ENCODE data around the gene HAT1.

The HAT1 gene

DNA sequence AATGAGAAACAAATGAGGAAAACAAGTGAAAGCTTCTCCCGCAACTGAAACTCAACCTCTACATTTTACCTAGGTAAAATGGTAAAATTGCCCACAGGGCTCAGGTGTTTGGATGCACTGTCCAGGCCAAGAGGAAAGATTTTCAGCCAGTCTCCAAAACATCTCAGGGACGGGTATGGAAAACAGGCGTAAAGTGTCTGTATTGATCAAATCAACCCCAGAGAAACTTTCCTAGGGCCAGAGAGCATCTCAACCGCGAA is 361 bp upstream of the HAT1 start:
- DNase-seq = no peak

DNA sequence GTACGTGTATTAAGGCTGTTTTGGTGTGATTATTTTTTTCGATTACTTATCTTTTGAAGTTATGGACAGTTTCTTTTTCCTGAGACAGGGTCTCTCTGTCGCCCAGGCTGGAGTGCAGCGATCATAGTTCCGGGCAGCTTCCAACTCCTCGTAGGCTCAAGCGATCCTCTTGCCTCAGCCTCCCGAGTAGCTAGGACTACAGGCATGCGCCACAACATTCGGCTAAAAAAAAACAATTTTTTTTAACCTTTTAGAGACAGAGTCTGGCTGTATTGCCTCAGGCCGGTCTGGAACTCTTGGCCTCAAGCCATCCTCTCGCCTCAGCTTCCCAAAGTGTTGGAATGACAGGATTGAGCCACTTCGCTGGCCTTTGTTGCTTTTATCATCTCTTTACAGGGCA is 945 bp downstream of the HAT1 start:
- DNase-seq = no peak

GRCh38 chr2:171924170-171924942 is 2.1 kb downstream of the HAT1 start:
- no peak for DNase-seq

- no peak for DNase-seq
Observed at GRCh38 chr2:171930385-171930784, 8.1 kb downstream of the HAT1 start.

DNA sequence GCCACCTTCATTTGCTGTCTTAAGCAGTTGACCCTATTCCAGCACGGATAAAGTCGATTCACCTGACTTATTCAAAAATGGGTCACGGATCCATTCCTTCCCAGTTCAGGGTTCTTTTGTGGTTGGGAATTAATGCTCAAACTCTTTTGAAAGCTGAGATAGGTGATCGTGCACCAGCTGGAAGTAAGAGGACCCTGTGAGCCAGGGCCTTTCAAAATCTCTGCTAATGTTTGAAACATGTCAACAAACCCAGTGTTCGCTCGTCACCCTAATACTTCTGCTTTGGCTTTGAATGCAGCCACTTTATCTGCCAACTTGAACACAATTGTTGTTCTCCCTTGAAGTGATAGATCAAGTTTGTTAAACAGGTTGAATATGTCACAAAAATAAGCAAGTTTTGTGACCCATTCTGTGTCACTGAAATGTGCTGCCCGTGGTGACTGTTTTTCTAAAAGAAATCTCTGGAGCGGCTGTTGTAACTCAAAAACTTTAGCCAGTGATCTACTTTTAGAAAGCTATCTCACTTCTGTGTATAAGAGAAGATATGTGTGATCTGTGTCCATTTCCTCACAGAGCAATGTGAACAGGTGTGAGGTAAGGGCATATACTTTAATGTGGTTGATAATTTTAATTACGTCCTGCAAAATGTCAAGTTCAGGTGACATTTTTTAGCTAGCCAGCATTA is 16.9 kb downstream of the HAT1 start:
- no peak for DNase-seq

- DNase-seq = no peak
Observed at GRCh38 chr2:171939743-171940071, 17.4 kb downstream of the HAT1 start.

GRCh38 chr2:171941316-171941699 is 19.0 kb downstream of the HAT1 start:
- DNase-seq = no peak

DNA sequence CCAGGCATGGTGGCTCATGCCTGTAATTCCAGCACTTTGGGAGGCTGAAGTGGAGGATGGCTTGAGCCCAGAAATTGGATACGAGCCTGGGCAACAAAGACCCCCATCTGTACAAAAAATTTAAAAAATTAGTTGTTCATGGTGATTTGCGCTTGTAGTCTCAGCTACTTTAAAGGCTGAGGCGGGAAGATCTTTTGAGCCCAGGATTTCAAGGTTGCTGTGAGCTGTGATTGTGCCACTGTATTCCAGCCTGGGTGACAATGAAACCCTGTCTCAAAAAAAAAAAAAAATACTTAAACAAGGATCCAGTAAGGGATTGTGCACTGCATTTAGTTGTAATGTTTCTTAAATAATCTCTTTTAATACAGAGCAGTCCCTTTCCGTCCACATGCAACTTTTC is 21.6 kb downstream of the HAT1 start:
- DNase-seq = no peak

- DNase-seq = no peak
Observed at GRCh38 chr2:171952276-171952675, 30.0 kb downstream of the HAT1 start.

DNA sequence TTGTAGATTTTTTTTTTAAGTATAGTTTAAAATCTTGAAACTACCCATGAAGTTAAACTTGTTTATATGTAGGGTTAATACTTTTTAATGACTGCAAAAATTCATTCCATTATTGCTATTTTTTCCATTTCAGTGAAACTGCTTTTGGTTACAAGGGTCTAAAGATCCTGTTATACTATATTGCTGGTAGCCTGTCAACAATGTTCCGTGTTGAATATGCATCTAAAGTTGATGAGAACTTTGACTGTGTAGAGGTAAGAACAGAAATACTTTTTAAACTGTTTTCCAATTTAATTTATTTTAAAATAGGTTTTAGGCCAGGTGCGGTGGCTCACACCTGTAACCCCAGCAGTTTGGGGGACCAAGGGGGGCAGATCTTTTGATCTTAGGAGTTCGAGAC is 30.5 kb downstream of the HAT1 start:
- no peak for DNase-seq

DNA sequence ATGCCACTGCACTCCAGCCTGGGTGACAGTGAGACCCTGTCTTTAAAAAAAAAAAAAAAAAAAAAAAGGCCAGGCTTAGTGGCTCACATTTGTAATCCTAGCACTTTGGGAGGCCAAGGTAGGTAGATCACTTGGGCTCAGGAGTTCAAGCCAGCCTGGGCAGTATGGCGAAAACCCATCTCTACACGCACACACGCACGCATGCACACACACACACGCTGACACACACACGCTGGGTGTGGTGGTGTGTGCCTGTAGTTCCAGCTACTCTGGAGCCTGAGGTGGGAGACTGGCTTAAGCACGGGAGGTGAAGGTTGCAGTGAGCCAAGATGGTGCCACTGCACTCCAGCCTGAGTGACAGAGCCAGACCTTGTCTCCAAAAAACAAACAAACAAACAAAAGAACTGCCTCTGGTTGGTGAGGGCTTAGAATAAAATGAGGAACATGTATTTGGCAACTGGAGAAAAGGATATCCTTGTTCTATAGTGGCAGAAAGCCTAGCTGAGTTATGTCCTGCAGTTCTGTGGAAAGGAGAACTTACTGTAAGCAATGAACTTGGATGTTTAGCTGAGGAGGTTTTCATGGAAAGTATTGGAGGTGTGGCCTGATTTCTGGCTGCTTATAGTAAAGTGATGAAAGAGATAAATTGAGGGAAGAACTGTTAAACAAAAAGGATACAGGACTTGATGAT is 34.0 kb downstream of the HAT1 start:
- DNase-seq = no peak

DNA sequence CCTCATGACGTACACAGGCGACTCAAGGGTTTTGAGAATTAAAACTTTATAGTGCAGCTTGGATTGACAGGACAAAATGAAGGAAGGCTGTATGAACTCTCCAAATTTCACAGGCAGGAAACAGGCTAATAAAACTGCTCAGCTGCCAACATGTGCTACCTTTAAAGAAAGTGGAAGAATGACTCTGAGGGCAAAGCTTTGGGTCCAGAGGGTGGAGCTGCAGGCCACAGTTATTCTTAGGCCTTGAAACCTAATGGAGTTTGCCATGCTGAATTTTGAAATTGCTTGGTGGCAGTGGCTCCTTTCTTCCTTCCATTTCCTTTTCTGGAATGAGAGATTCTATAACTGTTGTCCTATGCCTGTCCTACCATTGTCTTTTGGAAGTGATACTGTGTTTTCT is 34.8 kb downstream of the HAT1 start:
- no peak for DNase-seq

- DNase-seq = no peak
Observed at GRCh38 chr2:171958475-171958874, 36.2 kb downstream of the HAT1 start.

GRCh38 chr2:171959998-171960397 is 37.7 kb downstream of the HAT1 start:
- no peak for DNase-seq

GRCh38 chr2:171960570-171960969 is 38.3 kb downstream of the HAT1 start:
- DNase-seq = no peak

GRCh38 chr2:171963198-171963597 is 40.9 kb downstream of the HAT1 start:
- peak in 1 of 2 donors; percentile 16 for DNase-seq

GRCh38 chr2:171964308-171964707 is 42.0 kb downstream of the HAT1 start:
- no peak for DNase-seq

DNA sequence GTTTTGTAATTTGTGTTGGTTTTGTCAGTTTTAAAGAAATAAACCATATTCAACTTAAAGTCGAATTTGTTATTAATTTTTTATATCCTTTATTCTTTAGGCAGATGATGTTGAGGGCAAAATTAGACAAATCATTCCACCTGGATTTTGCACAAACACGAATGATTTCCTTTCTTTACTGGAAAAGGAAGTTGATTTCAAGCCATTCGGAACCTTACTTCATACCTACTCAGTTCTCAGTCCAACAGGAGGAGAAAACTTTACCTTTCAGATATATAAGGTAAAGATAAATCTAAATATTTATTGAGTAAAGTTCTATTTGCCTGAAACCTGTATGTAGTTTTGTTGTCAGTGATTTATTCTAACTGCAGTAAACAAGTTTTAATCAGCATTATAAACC is 43.0 kb downstream of the HAT1 start:
- no peak for DNase-seq

GRCh38 chr2:171965661-171966060 is 43.4 kb downstream of the HAT1 start:
- DNase-seq = no peak

GRCh38 chr2:171966235-171966634 is 44.0 kb downstream of the HAT1 start:
- no peak for DNase-seq

DNA sequence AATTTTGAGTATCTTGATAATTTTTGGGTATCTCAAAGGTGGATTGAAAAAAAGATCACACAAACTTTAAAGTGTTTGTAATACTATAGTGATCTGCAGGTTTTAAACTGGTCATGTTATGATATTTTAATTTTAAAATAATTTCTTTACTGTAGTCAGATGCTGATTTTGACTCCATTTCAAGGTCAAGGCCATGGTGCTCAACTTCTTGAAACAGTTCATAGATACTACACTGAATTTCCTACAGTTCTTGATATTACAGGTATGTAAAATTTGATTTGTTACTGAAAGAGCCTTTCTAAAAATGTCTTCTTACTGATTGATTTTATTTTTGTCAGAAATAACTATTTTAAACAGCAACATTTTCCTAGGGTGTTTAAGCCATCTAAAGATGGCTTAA is 44.4 kb downstream of the HAT1 start:
- DNase-seq = no peak

- no peak for DNase-seq
Observed at GRCh38 chr2:171968509-171968908, 46.2 kb downstream of the HAT1 start.

DNA sequence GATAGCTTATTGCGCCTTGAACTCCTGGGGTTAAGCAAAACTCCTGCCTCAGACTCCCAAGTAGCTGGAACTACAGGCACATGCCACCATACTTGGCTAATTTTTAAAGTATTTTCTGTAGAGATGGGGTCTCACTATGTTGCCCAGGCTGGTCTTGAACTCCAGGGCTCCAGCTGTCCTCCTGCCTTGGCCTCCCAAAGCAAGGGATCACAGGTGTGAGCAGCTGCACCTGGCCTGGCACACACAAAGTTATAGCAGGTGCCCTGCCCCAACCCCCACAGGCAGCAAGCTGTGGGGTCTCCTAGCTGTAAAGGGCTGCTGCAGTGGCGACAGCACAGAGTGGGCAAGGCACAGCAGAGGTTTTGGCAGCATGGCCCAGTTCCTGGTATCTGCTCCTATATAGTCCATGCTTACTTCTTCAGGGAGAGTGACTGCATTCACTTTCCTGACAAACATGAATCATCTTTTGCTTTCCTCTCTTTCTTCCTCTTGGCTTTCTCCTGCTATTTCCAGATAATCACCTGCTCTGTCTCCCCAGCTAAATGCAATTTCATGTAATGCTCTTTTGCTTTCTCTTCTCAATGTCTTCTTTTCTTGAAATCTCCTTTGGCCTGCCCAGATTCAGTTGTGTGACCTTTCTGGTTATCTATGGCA is 50.2 kb downstream of the HAT1 start:
- no peak for DNase-seq

GRCh38 chr2:171979103-171979502 is 56.8 kb downstream of the HAT1 start:
- DNase-seq = no peak
